Measurements from ENCODE around the gene KIAA1328.

The KIAA1328 gene

GRCh38 chr18:37259711-37260110, 430.8 kb downstream of the KIAA1328 start:
- DNase-seq = no peak

- no peak for DNase-seq
Measured at GRCh38 chr18:37260367-37261093, 431.6 kb downstream of the KIAA1328 start.

GRCh38 chr18:37261246-37261840, 432.4 kb downstream of the KIAA1328 start:
- no peak for DNase-seq

- DNase-seq = no peak
Measured at GRCh38 chr18:37261988-37262387, 433.1 kb downstream of the KIAA1328 start.

GRCh38 chr18:37264956-37265355, 436.0 kb downstream of the KIAA1328 start:
- DNase-seq = no peak

GRCh38 chr18:37265382-37265781, 436.5 kb downstream of the KIAA1328 start:
- no peak for DNase-seq

- peak; percentile 23 for DNase-seq
Measured at GRCh38 chr18:37266290-37266689, 437.4 kb downstream of the KIAA1328 start.

GRCh38 chr18:37270038-37270665, 441.2 kb downstream of the KIAA1328 start:
- DNase-seq = peak; percentile 81

- DNase-seq = no peak
Measured at GRCh38 chr18:37270666-37271052, 441.7 kb downstream of the KIAA1328 start.

- no peak for DNase-seq
Measured at GRCh38 chr18:37272226-37272625, 443.3 kb downstream of the KIAA1328 start.

GRCh38 chr18:37272841-37273240, 443.9 kb downstream of the KIAA1328 start:
- no peak for DNase-seq

- no peak for DNase-seq
Measured at GRCh38 chr18:37274309-37275236, 445.6 kb downstream of the KIAA1328 start.

- DNase-seq = no peak
Measured at GRCh38 chr18:37275237-37275741, 446.4 kb downstream of the KIAA1328 start.

GRCh38 chr18:37276111-37276890, 447.4 kb downstream of the KIAA1328 start:
- DNase-seq = no peak

- no peak for DNase-seq
Measured at GRCh38 chr18:37277804-37278203, 448.9 kb downstream of the KIAA1328 start.
